GM12891 (cell line): ENCODE measurements around the gene ANK2.

Experiments
- POLR2A ChIP-seq: IDR thresholded peaks from 2 replicates; pipeline ENCODE4 v1.6.1; 2011; ENCODE audit warnings: low read depth, low read length, control low read depth
- POLR2AphosphoS5 ChIP-seq: IDR thresholded peaks from 2 replicates; pipeline ENCODE4 v1.6.1; 2011; ENCODE audit warnings: low read depth, low read length, control low read depth
- POU2F2 ChIP-seq: IDR thresholded peaks from 2 replicates; pipeline ENCODE4 v1.6.1; 2011; ENCODE audit warnings: low read depth, mild to moderate bottlenecking, control low read depth, low read length, moderate library complexity
- SPI1 ChIP-seq: IDR thresholded peaks from 2 replicates; pipeline ENCODE4 v1.6.1; 2011; ENCODE audit warnings: low read depth, low read length, control low read depth
- TAF1 ChIP-seq: IDR thresholded peaks from 2 replicates; pipeline ENCODE4 v1.6.1; 2011; ENCODE audit warnings: low read depth, low read length, control low read depth

DNA sequence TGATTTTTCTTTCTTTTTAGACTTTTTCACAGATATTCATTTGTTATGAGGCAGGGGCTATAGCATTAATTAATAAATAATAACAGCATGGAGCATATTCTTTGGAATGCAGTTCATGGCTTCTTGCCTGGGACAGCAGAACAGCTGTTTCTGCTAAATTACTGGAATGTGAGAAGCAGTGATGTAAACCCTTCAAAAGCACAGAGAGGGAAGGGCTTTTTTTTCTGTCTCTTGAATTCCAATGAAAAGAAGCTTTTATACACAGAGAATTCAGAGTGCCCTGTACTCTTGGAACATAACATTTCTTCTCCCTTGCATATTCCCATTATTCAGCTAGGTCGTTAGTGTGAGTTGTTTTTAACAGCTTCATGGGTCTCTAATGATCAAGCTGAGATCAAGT, 28.5 kb upstream of the ANK2 start:
- TF ChIP-seq POLR2A: no peak
- no peak for TF ChIP-seq TAF1
- no peak for TF ChIP-seq POLR2AphosphoS5
- TF ChIP-seq SPI1: no peak
- no peak for TF ChIP-seq POU2F2
